Spleen (tissue), 11 donors: ENCODE results near the gene PTPRK. TPM values are rescaled to one million over a fixed set of nuclear protein-coding genes. Genes with fewer than 3 reads are reported as not detected.

Experiments
- DNase-seq: peaks from one replicate; pipeline ENCODE4 v3.0.0-alpha.2; 2020
- H3K27ac ChIP-seq, 8 donors: fragments of 200-600 bp; sonication (generic) in 7 of 8; 1 replicate in 4 of 8; 2 replicates in 4 of 8; pipeline versions ENCODE4 v1.5.0 to v1.8.0; 2016 to 2021; ENCODE audit warnings: inconsistent platforms in 4 of 8, mild to moderate bottlenecking in 4 of 8, moderate library complexity in 1 of 8
- H3K27me3 ChIP-seq, 7 donors: fragments of 200-600 bp; sonication (generic) in 6 of 7; replicated peaks in 1 of 7; 1 replicate in 4 of 7; 2 replicates in 3 of 7; pipeline versions ENCODE4 v1.5.0 to v1.8.0; 2016 to 2021; ENCODE audit warnings: inconsistent platforms in 3 of 7, mild to moderate bottlenecking in 1 of 7
- H3K36me3 ChIP-seq, 6 donors: fragments of 200-600 bp; sonication (generic) in 5 of 6; 1 replicate in 4 of 6; 2 replicates in 2 of 6; pipeline versions ENCODE4 v1.5.0 to v1.8.0; 2016 to 2021; ENCODE audit warnings: inconsistent platforms in 2 of 6
- H3K4me1 ChIP-seq, 6 donors: fragments of 200-600 bp; sonication (generic) in 5 of 6; 1 replicate in 3 of 6; 2 replicates in 3 of 6; pipeline versions ENCODE4 v1.5.0 to v1.8.0; 2016 to 2021; ENCODE audit warnings: inconsistent platforms in 3 of 6
- H3K4me3 ChIP-seq, 8 donors: fragments of 200-600 bp; sonication (generic) in 7 of 8; 1 replicate in 4 of 8; 2 replicates in 4 of 8; pipeline versions ENCODE4 v1.5.0 to v1.8.0; 2016 to 2021; ENCODE audit warnings: inconsistent platforms in 4 of 8, mild to moderate bottlenecking in 4 of 8, moderate library complexity in 2 of 8
- H3K9me3 ChIP-seq, 8 donors: fragments of 200-600 bp; sonication (generic) in 7 of 8; 1 replicate in 4 of 8; 2 replicates in 4 of 8; pipeline versions ENCODE4 v1.5.0 to v1.8.0; 2016 to 2021; ENCODE audit warnings: inconsistent platforms in 4 of 8
- CTCF ChIP-seq, 11 experiments: fragments of 200-600 bp in 7 of 11; fragments of 450-650 bp in 4 of 11; sonication (generic) in 4 of 11; IDR thresholded peaks in 8 of 11; conservative IDR thresholded peaks in 3 of 11; 1 replicate in 7 of 11; 2 replicates in 4 of 11; pipeline versions ENCODE4 v1.4.0 to v1.8.0; 2016 to 2021; ENCODE audit warnings: antibody characterized with exemption in 11 of 11, inconsistent platforms in 4 of 11, mild to moderate bottlenecking in 1 of 11
- POLR2A ChIP-seq, 3 donors: fragments of 450-650 bp; IDR thresholded peaks; one replicate each; pipeline ENCODE4 v1.5.1; 2017; ENCODE audit warnings: antibody characterized with exemption in 3 of 3, mild to moderate bottlenecking in 1 of 3
- POLR2AphosphoS5 ChIP-seq, 3 donors: sonication (generic); formaldehyde crosslinking; IDR thresholded peaks; one replicate each; pipeline ENCODE4 v1.5.1; 2017; ENCODE audit warnings: antibody characterized with exemption in 3 of 3
- whole genome bisulfite sequencing, 5 donors: extraction: QIAGEN DNeasy Blood & Tissue Kit in 3 of 5; methylation state at CpG; one replicate each; pipeline versions ENCODE4 v1.1.5 to v1.1.7; 2013 to 2018; 5-methylcytosine and 5-hydroxymethylcytosine counted together
- intact Hi-C: fragments of 100-400 bp; cut with DNase I; formaldehyde crosslinking; loops from one replicate; pipeline ENCODE4 v1.15.0; 2023; ENCODE audit warnings: low total_unique reads
- polyA plus RNA-seq, 3 donors: library from polyadenylated mRNA; stranded (reverse); fragments of 200-250 nt; gene quantifications; one replicate each; pipeline ENCODE4 v1.2.1, GENCODE V29; 2013
- total RNA-seq, 7 donors: library from RNA; depleted of rRNA in 3 of 7; stranded (reverse); fragments of >200 nt in 3 of 7; fragmentation: NEBNext Ultra II Directional in 4 of 7; extraction: Animal tissue kit (Norgen Biotek cat#: 25700) in 4 of 7; gene quantifications; one replicate each; pipeline versions ENCODE4 v1.1.0 to v1.2.1, GENCODE V29; 2016 to 2021
- donor health status: healthy with polysubstance abuse.
- donor health status: DM: no; HTN: no; CAD: no; lungs with moderate emphysema.
- donor health status: DM: no; HTN: no; CAD: no.
- donor health status: Bipolar disorder and iron deficiency.
- donor health status: healthy.
- donor health status: DM: no; HTN: no; CAD: no.
- donor health status: DM: yes; HTN: yes; CAD: no.

The PTPRK gene
- total and polyA plus RNA-seq, 10 donors, result 3.3 to 67.8 (median 34.0) TPM

GRCh38 chr6:127952176-127952575, 568.2 kb downstream of the PTPRK start:
- Histone ChIP-seq H3K27me3 (no peaks in the 10 kb centered on the region), H3K27ac (peak overlapping the region in 5 of 8 donors; percentile 49 to 78 (median 64)), H3K9me3 (no peaks in the 10 kb centered on the region), H3K36me3 (no peaks in the 10 kb centered on the region), H3K4me1 (peaks cover 0 to 19% (median 5%) of the 10 kb centered on the region in 6 donors), H3K4me3 (no peak overlapping the region)
- TF ChIP-seq POLR2A (IDR thresholded peaks at IDR 0.05) (no peak), CTCF (IDR thresholded peaks at IDR 0.05 in 8 of 11, conservative IDR thresholded peaks at IDR 0.05 in 3 of 11) (no peak), POLR2AphosphoS5 (IDR thresholded peaks at IDR 0.05) (no peak)
- WGBS, 5 donors, result 88 to 91% (median 89%) methylated on average over 5 of the region's 5 CpGs
- no peak for DNase-seq
- intact Hi-C loops, result no loop called here

GRCh38 chr6:127951172-127951917, 569.1 kb downstream of the PTPRK start:
- 69 to 79% (median 71%) methylated on average over 2 of the region's 2 CpGs for WGBS, 5 donors
- no peak for TF ChIP-seq POLR2A (IDR thresholded peaks at IDR 0.05)
- TF ChIP-seq CTCF (IDR thresholded peaks at IDR 0.05 in 8 of 11, conservative IDR thresholded peaks at IDR 0.05 in 3 of 11), result no peak
- no peak for TF ChIP-seq POLR2AphosphoS5 (IDR thresholded peaks at IDR 0.05)
- Histone ChIP-seq H3K9me3 (peaks cover 0 to 6% (median 0%) of the 10 kb centered on the region in 8 donors), H3K36me3 (no peaks in the 10 kb centered on the region), H3K4me3 (no peak overlapping the region), H3K27me3 (no peaks in the 10 kb centered on the region), H3K4me1 (peaks cover 0 to 19% (median 5%) of the 10 kb centered on the region in 6 donors), H3K27ac (peak overlapping the region; percentile 20 to 78 (median 64))
- intact Hi-C loops, result no loop called here
- DNase-seq, result no peak

- no peak for DNase-seq
- 59 to 73% (median 61%) methylated on average over 8 of the region's 8 CpGs for WGBS, 5 donors
- H3K9me3 ChIP-seq, result peaks cover 0 to 12% (median 0%) of the 10 kb centered on the region in 8 donors
- H3K27me3 ChIP-seq, result no peaks in the 10 kb centered on the region
- H3K27ac ChIP-seq, result peak overlapping the region in 6 of 8 donors; percentile 49 to 78 (median 65)
- H3K4me3 ChIP-seq, result no peak overlapping the region
- no peaks in the 10 kb centered on the region for H3K36me3 ChIP-seq
- peaks cover 0 to 19% (median 5%) of the 10 kb centered on the region in 6 donors for H3K4me1 ChIP-seq
- intact Hi-C loops, result no loop called here
- no peak for TF ChIP-seq POLR2A (IDR thresholded peaks at IDR 0.05)
- no peak for TF ChIP-seq CTCF (IDR thresholded peaks at IDR 0.05 in 8 of 11, conservative IDR thresholded peaks at IDR 0.05 in 3 of 11)
- no peak for TF ChIP-seq POLR2AphosphoS5 (IDR thresholded peaks at IDR 0.05)
These were observed 569.7 kb downstream of the PTPRK start for GRCh38 chr6:127950566-127951145.

GRCh38 chr6:127949251-127949650, 571.1 kb downstream of the PTPRK start:
- Histone ChIP-seq H3K4me1 (peaks cover 0 to 19% (median 5%) of the 10 kb centered on the region in 6 donors), H3K9me3 (peaks cover 0 to 12% (median 0%) of the 10 kb centered on the region in 8 donors), H3K36me3 (no peaks in the 10 kb centered on the region), H3K27ac (no peak overlapping the region), H3K27me3 (no peaks in the 10 kb centered on the region), H3K4me3 (no peak overlapping the region)
- TF ChIP-seq POLR2AphosphoS5 (IDR thresholded peaks at IDR 0.05), result no peak
- no peak for DNase-seq
- WGBS, 5 donors, result 89 to 96% (median 91%) methylated on average over 3 of the region's 3 CpGs
- intact Hi-C loops, result no loop called here
